Endothelial cell (in vitro differentiated cells): ENCODE measurements around the gene SF3A2. TPM values are rescaled to one million over a fixed set of nuclear protein-coding genes. Genes with fewer than 3 reads are reported as not detected.

Experiments used
- DNase-seq: peaks from one replicate; pipeline ENCODE4 v3.0.0; 2021; ENCODE audit warnings: low spot score
- H3K27ac Mint-ChIP-seq: one replicate; pipeline ENCODE4 v1.8.0; 2021; ENCODE audit warnings: mixed read lengths, inconsistent platforms; ENCODE audit not compliant: unreplicated experiment
- H3K27me3 Mint-ChIP-seq: one replicate; pipeline ENCODE4 v1.8.0; 2021; ENCODE audit warnings: mild to moderate bottlenecking, moderate library complexity, mixed read lengths, inconsistent platforms; ENCODE audit not compliant: unreplicated experiment
- H3K36me3 Mint-ChIP-seq: one replicate; pipeline ENCODE4 v1.8.0; 2021; ENCODE audit warnings: mild to moderate bottlenecking, low read depth, mixed read lengths, inconsistent platforms; ENCODE audit not compliant: unreplicated experiment
- H3K4me1 Mint-ChIP-seq: one replicate; pipeline ENCODE4 v1.8.0; 2021; ENCODE audit warnings: mild to moderate bottlenecking, mixed read lengths, inconsistent platforms; ENCODE audit not compliant: unreplicated experiment
- H3K4me3 Mint-ChIP-seq: one replicate; pipeline ENCODE4 v1.8.0; 2021; ENCODE audit warnings: mild to moderate bottlenecking, mixed read lengths, inconsistent platforms; ENCODE audit not compliant: unreplicated experiment
- H3K9me3 Mint-ChIP-seq: one replicate; pipeline ENCODE4 v1.8.0; 2021; ENCODE audit warnings: mixed read lengths, inconsistent platforms; ENCODE audit not compliant: unreplicated experiment
- CTCF ChIP-seq: fragments of 200-600 bp; sonication (generic); IDR thresholded peaks from one replicate; pipeline ENCODE4 v1.5.0; 2021; ENCODE audit warnings: antibody characterized with exemption; ENCODE audit not compliant: unreplicated experiment
- long read RNA-seq: library from polyadenylated mRNA; unstranded; transcript quantifications from one replicate; pipeline ENCODE4 v2.0.0, GENCODE V29; 2020; ENCODE audit not compliant: unreplicated experiment
- total RNA-seq: library from RNA; stranded (reverse); fragmentation: NEBNext Ultra II Directional; extraction: Animal tissue kit (Norgen Biotek cat#: 25700); gene quantifications from one replicate; pipeline ENCODE4 v1.2.1, GENCODE V29; 2021; ENCODE audit not compliant: unreplicated experiment

Gene SF3A2
- 137 TPM for total RNA-seq
- long read RNA-seq, partial matches to known transcripts: 1 of 3 reads
- long read RNA-seq, other reads (novel, unspliced or antisense): 2 of 3 reads

DNA sequence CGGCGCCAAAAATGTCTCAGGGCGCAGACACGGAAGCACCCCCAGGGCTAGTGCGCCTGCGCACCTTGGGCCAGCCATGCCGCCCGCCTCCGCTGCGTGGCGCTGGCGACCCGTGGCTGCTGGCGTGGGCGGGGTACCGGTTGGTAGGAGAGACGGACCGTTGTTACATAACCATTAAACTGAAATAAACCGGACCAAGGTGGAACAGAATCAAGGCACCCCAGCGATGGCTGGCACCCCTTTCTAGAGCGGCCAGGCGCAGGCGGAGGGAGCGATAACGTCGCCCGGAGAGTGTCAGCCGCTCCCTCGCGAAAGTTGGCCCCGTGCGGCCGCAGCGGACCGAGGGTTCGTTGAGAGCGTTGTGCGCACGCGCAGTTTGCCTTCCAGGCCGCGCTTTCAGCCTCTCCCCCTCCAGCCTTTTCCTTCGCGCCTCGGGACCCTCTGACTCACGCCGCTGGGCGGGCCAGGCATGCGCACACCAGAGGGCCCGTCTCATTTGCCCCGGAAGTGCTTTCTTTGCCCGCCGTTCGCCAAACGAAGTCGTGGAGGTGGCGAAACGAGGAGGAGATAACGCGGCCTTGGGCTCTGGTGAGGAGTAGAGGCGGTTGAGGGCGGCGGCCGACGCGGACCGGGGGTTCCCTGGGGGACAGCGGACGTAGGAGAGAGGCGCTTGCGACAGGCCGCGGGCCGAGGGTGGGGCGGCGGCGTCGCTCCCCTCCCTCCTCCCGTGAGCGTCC lies at the start of gene SF3A2, which contains the start of gene PLEKHJ1:
TSS of gene SF3A2 (plus strand) at position 511 of the 737 bp plus-strand sequence. CDS start 6,595 bp downstream, outside the sequence.
TSS of gene PLEKHJ1 (minus strand) at position 16 of the 737 bp plus-strand sequence. CDS start 81 bp downstream, outside the sequence.
- Mint-ChIP-seq H3K9me3 (no peaks in the 10 kb centered on the region), H3K4me3 (peak within 1 kb of the TSS; percentile 98), H3K36me3 (peaks cover 27% of the 10 kb centered on the region), H3K4me1 (peaks cover 42% of the 10 kb centered on the region), H3K27me3 (peaks cover 23% of the 10 kb centered on the region), H3K27ac (peak within 1 kb of the TSS; percentile 99)
- DNase-seq: peak; percentile 98
- TF ChIP-seq CTCF: peak; percentile 85

DNA sequence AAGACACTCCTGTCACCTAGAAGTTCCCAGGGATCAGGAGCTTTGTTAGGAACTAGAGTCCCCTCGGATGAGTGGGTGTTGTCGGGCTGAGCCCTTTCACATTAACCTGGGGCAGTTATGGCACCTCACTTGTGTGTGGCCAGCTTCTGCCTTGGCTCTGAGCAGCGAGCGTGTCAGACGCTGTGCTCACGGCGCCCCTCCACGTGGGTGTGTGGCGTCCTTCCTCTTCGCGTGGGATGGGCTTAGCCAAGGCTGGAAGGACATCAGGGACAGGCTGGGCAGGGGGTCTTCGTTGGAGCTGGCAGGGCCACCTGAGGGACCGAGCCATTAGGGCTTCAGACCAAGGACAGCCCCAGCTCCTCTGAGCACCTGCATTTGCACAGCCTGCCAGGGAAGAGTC lies 49.5 kb upstream of the SF3A2 start:
- Mint-ChIP-seq H3K4me1 (peaks cover 5% of the 10 kb centered on the region), H3K4me3 (peak overlapping the region; percentile 56), H3K9me3 (no peaks in the 10 kb centered on the region), H3K27me3 (peaks cover 15% of the 10 kb centered on the region), H3K27ac (no peak overlapping the region), H3K36me3 (peaks cover 20% of the 10 kb centered on the region)
- no peak for DNase-seq
- no peak for TF ChIP-seq CTCF

GRCh38 chr19:2188708-2189385 lies 47.8 kb upstream of the SF3A2 start:
- DNase-seq: no peak
- H3K27me3 Mint-ChIP-seq: peaks cover 14% of the 10 kb centered on the region
- no peak for TF ChIP-seq CTCF
- peaks cover 24% of the 10 kb centered on the region for H3K36me3 Mint-ChIP-seq
- H3K9me3 Mint-ChIP-seq: no peaks in the 10 kb centered on the region
- H3K4me3 Mint-ChIP-seq: peak overlapping the region; percentile 65
- peak overlapping the region; percentile 36 for H3K27ac Mint-ChIP-seq
- peaks cover 5% of the 10 kb centered on the region for H3K4me1 Mint-ChIP-seq

GRCh38 chr19:2189880-2190279 lies 46.7 kb upstream of the SF3A2 start:
- H3K9me3 Mint-ChIP-seq: no peaks in the 10 kb centered on the region
- peaks cover 15% of the 10 kb centered on the region for H3K36me3 Mint-ChIP-seq
- no peak overlapping the region for H3K27ac Mint-ChIP-seq
- DNase-seq: no peak
- H3K4me3 Mint-ChIP-seq: no peak overlapping the region
- H3K27me3 Mint-ChIP-seq: peaks cover 12% of the 10 kb centered on the region
- no peak for TF ChIP-seq CTCF
- peaks cover 5% of the 10 kb centered on the region for H3K4me1 Mint-ChIP-seq
